Globus pallidus (tissue), 1 donor: ENCODE data around the gene RNPEPL1.

Experiments used
- DNase-seq: peaks from one replicate; pipeline ENCODE4 v3.0.0-alpha.2; 2015; ENCODE audit warnings: low spot score

Gene RNPEPL1

GRCh38 chr2:240577281-240578109, 9.2 kb downstream of the RNPEPL1 start:
- no peak for DNase-seq

- no peak for DNase-seq
Measured at GRCh38 chr2:240578110-240578450, 9.8 kb downstream of the RNPEPL1 start.

- DNase-seq: no peak
Measured at GRCh38 chr2:240578488-240578887, 10.2 kb downstream of the RNPEPL1 start.

- DNase-seq: no peak
Measured at GRCh38 chr2:240579071-240579762, 10.9 kb downstream of the RNPEPL1 start.

- DNase-seq: no peak
Measured at GRCh38 chr2:240579771-240580614, 11.7 kb downstream of the RNPEPL1 start.

GRCh38 chr2:240581811-240582210, 13.5 kb downstream of the RNPEPL1 start:
- no peak for DNase-seq

GRCh38 chr2:240582781-240583180, 14.5 kb downstream of the RNPEPL1 start:
- DNase-seq: no peak

GRCh38 chr2:240583774-240584173, 15.5 kb downstream of the RNPEPL1 start:
- DNase-seq: no peak

- no peak for DNase-seq
Measured at GRCh38 chr2:240584486-240585031, 16.3 kb downstream of the RNPEPL1 start.

- DNase-seq: no peak
Measured at GRCh38 chr2:240585101-240585500, 16.8 kb downstream of the RNPEPL1 start.

- no peak for DNase-seq
Measured at GRCh38 chr2:240585681-240586197, 17.5 kb downstream of the RNPEPL1 start.

- peak; percentile 96 for DNase-seq
Measured at GRCh38 chr2:240586198-240586918, 18.1 kb downstream of the RNPEPL1 start, which contains the start of gene CAPN10. Gene CAPN10 (plus strand): TSS chr2:240586734. CDS start chr2:240586912, 178 bp downstream.

GRCh38 chr2:240586919-240587800, 18.9 kb downstream of the RNPEPL1 start:
- no peak for DNase-seq

GRCh38 chr2:240588006-240588655, 19.8 kb downstream of the RNPEPL1 start:
- no peak for DNase-seq

- DNase-seq: no peak
Measured at GRCh38 chr2:240588669-240589068, 20.4 kb downstream of the RNPEPL1 start.

GRCh38 chr2:240589375-240589774, 21.1 kb downstream of the RNPEPL1 start:
- DNase-seq: no peak

- DNase-seq: no peak
Measured at GRCh38 chr2:240589850-240590525, 21.7 kb downstream of the RNPEPL1 start.

GRCh38 chr2:240590681-240591111, 22.4 kb downstream of the RNPEPL1 start:
- DNase-seq: no peak

- no peak for DNase-seq
Measured at GRCh38 chr2:240591226-240591625, 22.9 kb downstream of the RNPEPL1 start.
